Endothelial cell of umbilical vein (primary cell): ENCODE measurements around the gene ASS1. TPM values are rescaled to one million over a fixed set of nuclear protein-coding genes. Genes with fewer than 3 reads are reported as not detected.

ENCODE experiments used
- BruUV-seq: library from RNA; stranded (reverse); fragments of 400-500 nt; replicated peaks from 2 replicates; lab custom pipeline; 2021; lab: Mats Ljungman, UMichigan
- CTCF ChIA-PET: fragments of 300-600, 350-600 bp; sonication (Branson Sonifier 250); formaldehyde crosslinking; loops from one replicate; lab custom pipeline; 2021; ENCODE audit warnings: antibody characterized with exemption, inconsistent platforms; lab: Charles Lee
- POLR2A ChIA-PET: fragments of 300-600, 350-600 bp; sonication (Branson Sonifier 250); formaldehyde crosslinking; loops from one replicate; lab custom pipeline; 2021; ENCODE audit warnings: antibody characterized with exemption, inconsistent platforms; lab: Charles Lee
- DNase-seq: peaks from one replicate; pipeline ENCODE4 v3.0.0-alpha.2; 2011; ENCODE audit warnings: low read depth, low spot score
- FAIRE-seq: peaks from 2 replicates; lab custom pipeline; 2011; peaks lifted over from hg19 to GRCh38; lab: Jason Lieb, UNC
- H2AFZ ChIP-seq: 2 replicates; pipeline ENCODE4 v1.6.0; 2012; ENCODE audit warnings: low read depth, low read length, control low read depth, inconsistent platforms
- H3K27ac ChIP-seq: 2 replicates; pipeline ENCODE4 v1.5.1; 2011; ENCODE audit warnings: low read depth, mild to moderate bottlenecking, control low read depth, low read length, moderate library complexity; ENCODE audit not compliant: insufficient read depth
- H3K27me3 ChIP-seq, 2 experiments: 2 replicates each; pipeline versions ENCODE4 v1.6.0 to v1.6.1; 2011; ENCODE audit warnings: low read length in 2 of 2, mixed read lengths in 1 of 2; ENCODE audit not compliant: control insufficient read depth in 2 of 2, insufficient read depth in 2 of 2
- H3K36me3 ChIP-seq, 2 experiments: 2 replicates in 1 of 2; 3 replicates in 1 of 2; pipeline ENCODE4 v1.5.1; 2011; ENCODE audit warnings: low read length in 2 of 2, mild to moderate bottlenecking in 1 of 2, moderate library complexity in 1 of 2; ENCODE audit not compliant: control insufficient read depth in 2 of 2, insufficient read depth in 2 of 2; ENCODE audit errors: extremely low read depth in 1 of 2
- H3K4me1 ChIP-seq: 3 replicates; pipeline ENCODE4 v1.5.1; 2011; ENCODE audit warnings: mild to moderate bottlenecking, low read length; ENCODE audit not compliant: control insufficient read depth, insufficient read depth; ENCODE audit errors: extremely low read depth
- H3K4me2 ChIP-seq: 2 replicates; pipeline ENCODE4 v1.6.1; 2011; ENCODE audit warnings: low read length, control low read depth, mixed read lengths; ENCODE audit not compliant: insufficient read depth
- H3K4me3 ChIP-seq, 3 experiments: fragments of 200-600 bp in 1 of 3; sonication (generic), shearing (Covaris generic) in 1 of 3; replicated peaks in 1 of 3; 2 replicates each; pipeline ENCODE4 v1.5.1; 2011 to 2016; ENCODE audit warnings: control low read depth in 3 of 3, low read length in 3 of 3, mild to moderate bottlenecking in 2 of 3, inconsistent platforms in 1 of 3, low read depth in 1 of 3, moderate library complexity in 1 of 3; ENCODE audit not compliant: insufficient read depth in 1 of 3
- H3K79me2 ChIP-seq: 2 replicates; pipeline ENCODE4 v1.6.0; 2012; ENCODE audit warnings: low read length, inconsistent platforms; ENCODE audit not compliant: control insufficient read depth, insufficient read depth
- H3K9ac ChIP-seq: replicated peaks from 2 replicates; pipeline ENCODE3; 2011; ENCODE audit warnings: low read length, control low read depth; ENCODE audit not compliant: insufficient read depth; ENCODE audit errors: extremely low read depth
- H3K9me1 ChIP-seq: replicated peaks from 3 replicates; pipeline ENCODE4 v1.6.0; 2011; ENCODE audit warnings: mild to moderate bottlenecking, low read length; ENCODE audit not compliant: control insufficient read depth, insufficient read depth; ENCODE audit errors: extremely low read depth
- H3K9me3 ChIP-seq: replicated peaks from 2 replicates; pipeline ENCODE4 v1.5.1; 2012; ENCODE audit warnings: low read length, inconsistent platforms; ENCODE audit not compliant: control insufficient read depth, insufficient read depth
- H4K20me1 ChIP-seq: replicated peaks from 2 replicates; pipeline ENCODE3; 2011; ENCODE audit warnings: mild to moderate bottlenecking, low read length; ENCODE audit not compliant: control insufficient read depth, insufficient read depth; ENCODE audit errors: extremely low read depth
- CTCF ChIP-seq, 2 donors: IDR thresholded peaks; 1 replicate in 1 of 2; 2 replicates in 1 of 2; pipeline ENCODE4 v1.5.1; 2011; ENCODE audit warnings: low read length in 2 of 2, mild to moderate bottlenecking in 2 of 2, moderate library complexity in 2 of 2, control low read depth in 1 of 2, inconsistent platforms in 1 of 2, low read depth in 1 of 2; ENCODE audit not compliant: insufficient read depth in 1 of 2; ENCODE audit errors: extremely low read depth in 1 of 2
- EZH2 ChIP-seq: IDR thresholded peaks from 2 replicates; pipeline ENCODE4 v1.6.1; 2012; ENCODE audit warnings: borderline replicate concordance, low read depth, mild to moderate bottlenecking, moderate library complexity, low read length, inconsistent platforms; ENCODE audit not compliant: severe bottlenecking
- FOS ChIP-seq: IDR thresholded peaks from 2 replicates; pipeline ENCODE4 v1.6.1; 2011; ENCODE audit warnings: mild to moderate bottlenecking, low read length, moderate library complexity, borderline replicate concordance; ENCODE audit not compliant: insufficient read depth
- GATA2 ChIP-seq: IDR thresholded peaks from 2 replicates; pipeline ENCODE4 v1.7.0; 2011; ENCODE audit warnings: low read depth, mild to moderate bottlenecking, moderate library complexity, mixed read lengths, low read length; ENCODE audit not compliant: insufficient read length, insufficient read depth
- JUN ChIP-seq: IDR thresholded peaks from 2 replicates; pipeline ENCODE4 v1.6.1; 2011; ENCODE audit warnings: borderline replicate concordance, low read depth; ENCODE audit not compliant: insufficient read length, insufficient read depth
- MYC ChIP-seq: IDR thresholded peaks from one replicate; pipeline ENCODE4 v1.6.1; 2011; ENCODE audit warnings: mild to moderate bottlenecking, low read depth, low read length
- POLR2A ChIP-seq: IDR thresholded peaks from 2 replicates; pipeline ENCODE4 v1.6.1; 2012; ENCODE audit warnings: low read depth, mild to moderate bottlenecking, control low read depth, low read length
- POLR2AphosphoS5 ChIP-seq: IDR thresholded peaks from 2 replicates; pipeline ENCODE4 v1.6.1; 2012; ENCODE audit warnings: low read depth, mild to moderate bottlenecking, control low read depth, low read length, moderate library complexity; ENCODE audit not compliant: insufficient read depth
- dilution Hi-C: fragments of 300-500 bp; cut with MboI; formaldehyde crosslinking; loops from one replicate; pipeline ENCODE4 v1.15.0; 2019; ENCODE audit warnings: low sequenced_read_pairs; ENCODE audit not compliant: extremely low pct_ligation_motif_present
- intact Hi-C: fragments of 100-400 bp; cut with micrococcal nuclease; formaldehyde crosslinking; loops from one replicate; pipeline ENCODE4 v1.10.0; 2022
- polyA plus RNA-seq, 4 experiments: library from polyadenylated mRNA; depleted of rRNA in 3 of 4; stranded (reverse) in 3 of 4; unstranded in 1 of 4; fragments of >200 nt; gene quantifications; 2 replicates each; pipeline versions ENCODE4 v1.2.1 to v1.2.3, GENCODE V29; 2011 to 2012; ENCODE audit warnings: missing spikeins in 1 of 4
- total RNA-seq: library from RNA; stranded (reverse); gene quantifications from 2 replicates; pipeline ENCODE4 v1.2.3, GENCODE V29; 2021
- TF ChIP-seq, protein P1 (sequence below): IDR thresholded peaks from 2 replicates; pipeline ENCODE4 v1.6.1; 2011; ENCODE audit not compliant: insufficient read depth, insufficient read length

Gene ASS1
- total and polyA plus RNA-seq, 2 donors (not counting 3 experiments of a cell fraction or from before 2014, with no cell fraction given) = 3.6 to 12.4 TPM

DNA sequence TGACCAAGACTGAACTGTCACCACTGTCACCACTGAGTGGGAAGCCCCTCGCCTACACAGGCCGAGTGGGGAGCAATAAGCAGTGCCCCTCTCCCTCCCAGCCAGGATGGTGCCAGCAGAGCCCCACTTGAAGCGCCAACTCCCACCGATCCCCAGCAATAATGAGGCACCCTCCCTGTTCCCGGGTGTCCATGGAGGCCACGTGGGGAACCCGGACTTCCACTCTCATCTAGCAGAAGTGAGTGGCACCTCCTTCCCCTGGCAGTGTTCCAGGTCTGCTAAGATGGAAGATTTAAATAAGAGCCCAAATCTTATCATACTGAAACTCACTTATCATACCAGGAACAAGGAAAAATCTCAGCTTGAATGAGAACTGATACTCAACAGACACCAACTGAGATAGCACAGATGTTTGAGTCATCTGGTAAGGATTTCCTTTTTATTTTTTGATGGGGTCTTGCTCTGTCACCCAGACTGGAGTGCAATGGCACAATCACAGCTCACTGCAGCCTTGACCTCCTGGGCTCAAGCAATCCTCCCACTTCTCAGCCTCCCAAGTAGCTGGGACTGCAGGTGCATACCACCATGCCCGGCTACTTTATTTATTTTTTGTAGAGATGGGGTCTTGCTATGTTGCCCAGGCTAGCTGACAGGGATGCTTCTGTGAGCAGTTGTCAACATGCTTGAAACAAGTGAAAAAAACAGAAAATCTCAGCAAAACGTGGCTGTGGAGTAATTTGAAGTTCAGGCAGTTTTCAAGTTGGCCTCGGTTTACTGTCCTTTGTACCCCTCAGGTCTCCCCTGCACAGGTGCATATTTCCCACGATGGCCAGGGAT is 29.6 kb upstream of the ASS1 start:
- no peaks in the 10 kb centered on the region for H3K79me2 ChIP-seq
- H3K9me3 ChIP-seq = no peaks in the 10 kb centered on the region
- no TSS peak for BruUV-seq
- intact Hi-C loops = no loop called here
- no peaks in the 10 kb centered on the region for H3K27me3 ChIP-seq
- H3K4me3 ChIP-seq = no peak overlapping the region
- TF ChIP-seq CTCF (IDR thresholded peaks at IDR 0.05; ENCODE audit: extremely low read depth in 1 of 2, insufficient read depth in 1 of 2, low read depth in 1 of 2, low read length in 2 of 2) = no peak
- no peak for TF ChIP-seq FOS
- no peak for TF ChIP-seq EZH2
- TF ChIP-seq MYC = no peak
- TF ChIP-seq, protein P1, sequence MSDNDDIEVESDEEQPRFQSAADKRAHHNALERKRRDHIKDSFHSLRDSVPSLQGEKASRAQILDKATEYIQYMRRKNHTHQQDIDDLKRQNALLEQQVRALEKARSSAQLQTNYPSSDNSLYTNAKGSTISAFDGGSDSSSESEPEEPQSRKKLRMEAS = no peak
- TF ChIP-seq POLR2A = no peak
- no peak for TF ChIP-seq JUN
- no peak for TF ChIP-seq POLR2AphosphoS5
- no peak for TF ChIP-seq GATA2
- H3K4me1 ChIP-seq = peaks cover 5% of the 10 kb centered on the region
- CTCF ChIA-PET = interaction anchor here (0.8 kb wide), 1 partner anchor 267 kb away, joined by 3 read pairs; no protein-coding TSS in a partner anchor
- no peak overlapping the region for H3K9ac ChIP-seq
- H3K36me3 ChIP-seq = no peaks in the 10 kb centered on the region
- DNase-seq (no peak), FAIRE-seq (no peak)
- H2AFZ ChIP-seq = no peak overlapping the region
- POLR2A ChIA-PET = no interaction called here
- H3K4me2 ChIP-seq = no peak overlapping the region
- no peaks in the 10 kb centered on the region for H4K20me1 ChIP-seq
- dilution Hi-C loops = no loop called here
- no peak overlapping the region for H3K27ac ChIP-seq
- H3K9me1 ChIP-seq = no peaks in the 10 kb centered on the region
